Dermis microvascular lymphatic vessel endothelial cell (primary cell): Measurements from ENCODE around the gene SPAG6. TPM values are rescaled to one million over a fixed set of nuclear protein-coding genes. Genes with fewer than 3 reads are reported as not detected.
"Not testable (repeated sequence)": the region's sequence is repeated elsewhere in the genome, so short reads cannot be mapped to it uniquely, and the experiment has no call there.

Experiments used
- DNase-seq, 2 donors: peaks; one replicate each; pipeline versions ENCODE4 v3.0.0 to v3.0.0-alpha.2; 2010; ENCODE audit warnings: low read depth in 2 of 2
- total RNA-seq: library from RNA; depleted of rRNA; stranded (reverse); fragments of >200 nt; gene quantifications from 2 replicates; pipeline ENCODE4 v1.2.1, GENCODE V29; 2014

SPAG6 gene
- total RNA-seq, 1 donor from 2014 or later, result not detected

DNA sequence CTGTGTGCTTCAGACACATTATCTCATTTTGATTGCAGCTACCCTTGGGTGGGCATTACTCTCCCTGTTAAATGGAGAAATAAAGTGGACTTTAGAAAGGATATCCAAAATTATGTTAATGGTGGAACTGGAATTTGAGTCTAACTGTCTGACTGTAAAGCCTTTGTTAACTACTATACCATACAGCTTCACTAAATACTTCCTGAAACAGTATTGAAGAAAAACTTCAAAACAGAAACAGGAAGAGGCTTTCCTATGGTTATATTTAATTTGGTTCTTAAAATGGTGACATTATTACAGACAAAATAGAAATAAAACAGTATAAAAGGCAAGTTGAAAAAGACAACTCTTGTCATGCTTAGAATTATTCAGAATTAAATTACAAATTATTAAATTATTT is 25.0 kb downstream of the SPAG6 start:
- no peak for DNase-seq

DNA sequence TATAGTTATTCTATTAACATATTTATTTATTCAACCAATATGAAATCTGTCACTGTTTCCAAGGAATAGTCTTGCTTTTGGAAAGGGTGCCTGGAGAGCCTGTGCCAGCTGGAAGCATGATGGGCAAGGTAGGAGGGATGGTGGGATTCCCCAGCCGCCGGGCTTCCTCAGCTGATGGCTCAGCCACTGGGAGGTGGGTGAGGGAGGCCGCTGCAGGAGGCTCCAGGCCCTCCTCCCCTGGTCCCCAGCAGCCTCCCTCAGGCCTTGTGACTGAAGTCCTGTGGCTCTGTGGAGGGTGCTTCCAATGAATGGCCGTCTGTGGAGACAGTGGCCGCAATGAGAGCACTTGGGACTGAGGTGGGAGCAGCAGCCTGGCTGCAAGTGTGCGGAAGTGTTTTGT is 27.0 kb downstream of the SPAG6 start:
- DNase-seq, result no peak

DNA sequence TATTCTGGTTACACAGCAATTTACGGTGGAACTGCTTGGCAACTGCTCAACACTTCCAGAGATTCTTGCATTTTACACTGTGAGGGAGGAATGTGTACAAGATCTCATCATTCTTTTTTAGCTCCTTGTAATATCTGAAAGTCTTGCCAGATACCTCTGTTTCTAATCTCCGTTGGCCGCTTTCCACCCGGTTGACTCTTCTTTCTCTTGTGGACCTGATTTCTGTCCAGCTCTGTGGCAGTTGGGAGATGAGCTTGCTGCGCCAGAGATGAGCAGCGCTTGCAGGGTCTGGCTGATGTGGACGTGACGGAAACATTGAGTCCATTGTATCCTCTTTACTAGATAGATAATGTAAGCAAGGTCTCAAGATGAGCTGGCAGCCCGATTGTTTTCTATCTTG is 27.6 kb downstream of the SPAG6 start:
- no peak for DNase-seq

DNA sequence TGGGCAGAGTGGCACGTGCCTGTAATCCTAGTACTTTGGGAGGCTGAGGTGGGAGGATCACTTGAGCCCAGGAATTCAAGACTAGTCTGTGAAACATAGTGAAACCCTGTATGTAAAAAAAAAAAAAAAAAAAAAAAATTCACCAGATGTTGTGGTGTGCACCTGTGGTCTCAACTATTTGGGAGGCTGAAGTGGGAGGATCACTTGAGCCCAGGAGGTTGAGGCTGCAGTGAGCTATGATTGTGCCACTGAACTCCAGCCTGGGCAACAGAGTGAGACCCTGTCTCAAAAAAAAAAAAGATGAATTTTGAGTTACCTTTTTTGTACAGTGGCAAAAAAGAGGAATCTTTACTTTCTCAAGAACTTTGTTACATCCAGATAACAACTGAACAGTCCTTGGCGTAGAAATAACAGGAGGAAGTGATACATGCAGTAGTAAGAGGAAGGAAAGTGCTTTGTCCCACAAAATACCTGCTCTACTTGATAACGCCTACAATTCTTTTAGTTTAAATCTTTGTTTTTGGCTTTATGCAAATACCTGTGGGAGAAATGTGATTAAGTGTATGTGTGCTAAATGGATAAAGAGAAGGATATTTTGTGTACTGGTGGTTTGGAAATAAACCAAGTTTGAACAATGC is 29.3 kb downstream of the SPAG6 start:
- no peak for DNase-seq

- no peak for DNase-seq
Measured at GRCh38 chr10:22379059-22379458, 33.8 kb downstream of the SPAG6 start.

DNA sequence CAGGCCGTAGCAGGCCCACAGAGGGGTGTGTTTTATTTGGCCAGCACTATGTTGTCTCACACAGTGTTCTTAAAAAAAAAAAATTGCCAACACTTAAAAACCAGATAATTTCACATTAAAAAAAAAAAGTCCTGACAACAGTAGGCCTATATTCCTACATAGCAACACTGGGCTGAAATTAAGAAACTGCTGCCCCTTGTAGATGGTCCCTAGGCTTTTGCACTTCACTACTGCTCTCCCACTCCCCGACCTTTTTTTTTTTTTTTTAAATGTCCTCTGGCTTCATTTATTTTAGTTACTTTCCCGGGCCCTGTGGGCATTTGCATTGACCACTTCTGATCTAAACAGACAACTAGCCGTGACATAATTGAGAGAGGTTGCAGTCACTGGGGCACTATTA is 36.0 kb downstream of the SPAG6 start:
- no peak for DNase-seq

GRCh38 chr10:22386503-22386902 is 41.2 kb downstream of the SPAG6 start:
- DNase-seq, result no peak

GRCh38 chr10:22389856-22390589 is 44.7 kb downstream of the SPAG6 start:
- no peak for DNase-seq

GRCh38 chr10:22391600-22391999 is 46.3 kb downstream of the SPAG6 start:
- no peak for DNase-seq

DNA sequence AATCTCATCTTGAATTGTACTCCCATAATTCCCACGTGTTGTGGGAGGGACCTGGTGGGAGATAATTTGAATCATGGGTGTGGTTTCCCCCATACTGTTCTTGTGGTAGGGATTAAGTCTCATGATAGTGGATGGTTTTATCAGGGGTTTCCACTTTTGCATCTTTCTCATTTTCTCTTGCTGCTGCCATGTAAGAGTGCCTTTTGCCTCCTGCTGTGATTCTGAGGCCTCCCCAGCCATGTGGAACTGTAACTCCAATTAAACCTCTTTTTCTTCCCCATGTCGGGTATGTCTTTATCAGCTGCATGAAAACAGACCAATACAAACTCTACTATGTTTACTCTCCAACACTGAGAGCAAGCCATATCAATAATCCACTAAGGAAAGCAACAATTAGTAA is 50.9 kb downstream of the SPAG6 start:
- not testable (repeated sequence) for DNase-seq

DNA sequence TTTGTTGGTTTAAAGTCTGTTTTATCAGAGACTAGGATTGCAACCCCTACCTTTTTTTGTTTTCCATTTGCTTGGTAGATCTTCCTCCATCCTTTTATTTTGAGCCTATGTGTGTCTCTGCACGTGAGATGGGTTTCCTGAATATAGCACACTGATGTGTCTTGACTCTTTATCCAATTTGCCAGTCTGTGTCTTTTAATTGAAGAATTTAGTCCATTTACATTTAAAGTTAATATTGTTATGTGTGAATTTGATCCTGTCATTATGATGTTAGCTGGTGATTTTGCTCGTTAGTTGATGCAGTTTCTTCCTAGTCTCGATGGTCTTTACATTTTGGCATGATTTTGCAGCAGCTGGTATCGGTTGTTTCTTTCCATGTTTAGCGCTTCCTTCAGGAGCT is 61.6 kb downstream of the SPAG6 start:
- DNase-seq, result not testable (repeated sequence)

- DNase-seq, result no peak
Measured at GRCh38 chr10:22410394-22410793, 65.1 kb downstream of the SPAG6 start.

GRCh38 chr10:22410846-22411245 is 65.5 kb downstream of the SPAG6 start:
- no peak for DNase-seq

DNA sequence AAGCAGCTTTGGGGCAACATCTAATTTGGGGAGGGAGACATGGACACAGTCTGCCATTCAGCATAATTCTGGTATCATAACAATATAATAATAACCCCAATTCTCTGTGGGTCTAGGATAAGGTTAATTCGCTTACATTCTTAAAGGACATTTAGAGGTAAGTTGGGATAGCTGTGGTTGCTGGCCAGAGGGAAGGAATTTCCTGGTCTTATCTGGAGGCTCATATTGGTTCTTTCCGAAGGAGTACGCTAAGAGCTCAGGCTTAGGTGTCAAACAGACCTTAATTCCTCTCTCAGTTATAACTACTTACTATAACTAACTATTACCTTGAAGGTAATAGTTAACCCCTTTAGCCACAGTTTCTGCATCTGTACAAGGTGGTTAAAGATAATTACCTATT is 68.8 kb downstream of the SPAG6 start:
- no peak for DNase-seq

GRCh38 chr10:22415072-22415471 is 69.8 kb downstream of the SPAG6 start:
- no peak for DNase-seq

GRCh38 chr10:22417736-22418268 is 72.5 kb downstream of the SPAG6 start:
- DNase-seq, result no peak

GRCh38 chr10:22420787-22421517 is 75.7 kb downstream of the SPAG6 start:
- peak in 1 of 2 donors; percentile 47 for DNase-seq

GRCh38 chr10:22426653-22427052 is 81.4 kb downstream of the SPAG6 start:
- no peak for DNase-seq

- DNase-seq, result peak in 1 of 2 donors; percentile 7
Measured at GRCh38 chr10:22427101-22427500, 81.8 kb downstream of the SPAG6 start.

DNA sequence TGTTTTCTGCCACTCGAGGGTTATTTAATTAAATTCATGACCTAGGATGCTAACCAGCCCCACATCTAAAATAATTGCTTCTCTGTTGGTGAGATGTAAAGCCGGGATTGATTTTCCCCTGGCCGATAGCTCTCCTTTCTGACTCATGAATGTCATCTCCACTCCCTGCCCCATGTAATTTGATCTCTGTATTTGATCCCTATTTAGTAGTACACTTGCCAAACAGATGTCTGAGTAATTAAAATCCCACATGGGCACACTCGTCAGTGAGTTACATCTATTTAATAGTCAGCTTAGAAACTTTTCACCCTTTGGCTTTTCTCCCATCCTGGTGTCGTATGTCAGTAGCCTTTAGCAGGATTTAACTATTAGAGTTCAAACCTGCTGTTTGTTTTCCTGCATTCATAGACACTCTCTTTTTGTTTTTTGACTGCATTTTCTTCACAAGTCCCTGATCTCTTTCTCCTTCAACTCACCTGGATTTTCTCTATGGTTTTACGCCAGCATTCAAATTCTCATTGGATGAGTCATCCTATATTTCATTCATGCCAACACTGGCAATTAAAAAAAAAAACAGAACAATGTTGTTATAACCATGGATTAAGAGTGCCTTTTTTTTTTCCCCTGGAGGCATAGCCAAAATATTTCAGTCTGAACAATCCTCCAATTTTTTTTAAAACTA is 82.7 kb downstream of the SPAG6 start:
- peak in 1 of 2 donors; percentile 66 for DNase-seq

DNA sequence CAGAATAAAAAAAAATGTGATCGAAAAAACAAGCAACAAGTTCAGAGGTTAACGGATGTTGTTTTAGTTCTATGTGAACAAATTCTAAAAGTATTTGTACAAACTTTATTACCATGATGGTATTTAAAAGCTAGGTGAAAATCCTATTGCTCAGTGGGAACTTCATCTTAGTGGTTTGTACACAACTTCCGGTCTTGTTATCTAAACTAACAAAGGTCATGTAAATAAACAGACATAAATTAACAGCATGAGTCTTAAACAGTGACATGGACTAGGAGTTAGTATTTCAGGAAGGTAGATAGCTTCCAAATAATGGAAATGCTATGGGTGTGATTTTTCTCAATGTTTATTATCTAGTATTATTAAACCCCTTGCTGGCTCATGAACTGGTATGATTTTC is 83.8 kb downstream of the SPAG6 start:
- DNase-seq, result no peak

GRCh38 chr10:22429981-22430421 is 84.7 kb downstream of the SPAG6 start:
- no peak for DNase-seq
